DND-41 (cell line): ENCODE data around the gene ATP5F1C.

Source experiments
- ATAC-seq: fragments of 200-7000 bp; cut with Tn5 transposase; 3 replicates; pipeline ENCODE4 v1.9.1; 2021; ENCODE audit warnings: low read depth; ENCODE audit not compliant: insufficient read depth
- DNase-seq: peaks from one replicate; pipeline ENCODE4 v3.0.0-alpha.2; 2020
- H2AFZ ChIP-seq: 2 replicates; pipeline ENCODE4 v1.6.0; 2012; ENCODE audit warnings: low read depth, low read length
- H3K27ac ChIP-seq: 2 replicates; pipeline ENCODE4 v1.5.1; 2012; ENCODE audit warnings: low read length, inconsistent platforms
- H3K27me3 ChIP-seq: fragments of 200-600 bp; sonication (generic); 2 replicates; pipeline ENCODE4 v1.6.0; 2012; ENCODE audit warnings: low read length, mild to moderate bottlenecking, inconsistent platforms; ENCODE audit not compliant: insufficient read depth, poor library complexity
- H3K36me3 ChIP-seq: 2 replicates; pipeline ENCODE4 v1.5.1; 2012; ENCODE audit warnings: low read length, inconsistent platforms; ENCODE audit not compliant: insufficient read depth
- H3K4me1 ChIP-seq: 2 replicates; pipeline ENCODE4 v1.5.1; 2012; ENCODE audit warnings: mild to moderate bottlenecking, low read length; ENCODE audit not compliant: insufficient read depth
- H3K4me2 ChIP-seq: 2 replicates; pipeline ENCODE4 v1.6.0; 2012; ENCODE audit warnings: mild to moderate bottlenecking, moderate library complexity, low read length, inconsistent platforms; ENCODE audit not compliant: insufficient read depth
- H3K4me3 ChIP-seq, 2 experiments: fragments of 200-600 bp in 1 of 2; shearing (Covaris generic) in 1 of 2; 2 replicates each; pipeline ENCODE4 v1.5.1; 2012 to 2016; ENCODE audit warnings: inconsistent platforms in 2 of 2, low read length in 2 of 2, mild to moderate bottlenecking in 2 of 2, low read depth in 1 of 2, moderate library complexity in 1 of 2
- H3K79me2 ChIP-seq: 2 replicates; pipeline ENCODE4 v1.6.0; 2012; ENCODE audit warnings: low read length, inconsistent platforms; ENCODE audit not compliant: insufficient read depth
- H3K9ac ChIP-seq: 2 replicates; pipeline ENCODE4 v1.6.0; 2012; ENCODE audit warnings: low read depth, mild to moderate bottlenecking, inconsistent platforms, low read length, moderate library complexity
- H3K9me3 ChIP-seq: 2 replicates; pipeline ENCODE4 v1.5.1; 2012; ENCODE audit warnings: low read length, moderate library complexity, mild to moderate bottlenecking, inconsistent platforms; ENCODE audit not compliant: insufficient read depth, severe bottlenecking
- H4K20me1 ChIP-seq: 2 replicates; pipeline ENCODE4 v1.6.0; 2012; ENCODE audit warnings: low read length; ENCODE audit not compliant: insufficient read depth
- CTCF ChIP-seq: IDR thresholded peaks from 2 replicates; pipeline ENCODE4 v1.5.1; 2012; ENCODE audit warnings: borderline replicate concordance, low read length, moderate library complexity, mild to moderate bottlenecking; ENCODE audit not compliant: poor library complexity, severe bottlenecking; ENCODE audit errors: extremely low read depth
- EZH2 ChIP-seq: IDR thresholded peaks from 3 replicates; pipeline ENCODE4 v1.6.1; 2012; ENCODE audit warnings: borderline replicate concordance, low read depth, mild to moderate bottlenecking, moderate library complexity, low read length, inconsistent platforms; ENCODE audit not compliant: severe bottlenecking

Gene ATP5F1C

GRCh38 chr10:7786430-7786829 is 1.5 kb upstream of the ATP5F1C start:
- Histone ChIP-seq H4K20me1 (peaks cover 32% of the 10 kb centered on the region), H3K79me2 (peaks cover 97% of the 10 kb centered on the region), H2AFZ (no peak overlapping the region), H3K27me3 (no peaks in the 10 kb centered on the region), H3K4me3 (peak overlapping the region in 1 of 2 experiments; percentile 97; a peak in 3 of 4 replicates), H3K4me1 (peaks cover 51% of the 10 kb centered on the region), H3K27ac (no peak overlapping the region; the same call in 1 of the 2 replicates), H3K9ac (peak overlapping the region; percentile 88), H3K4me2 (peak overlapping the region; percentile 79), H3K9me3 (no peaks in the 10 kb centered on the region), H3K36me3 (peaks cover 12% of the 10 kb centered on the region)
- no peak for TF ChIP-seq EZH2
- TF ChIP-seq CTCF = no peak
- DNase-seq = no peak
- no peak for ATAC-seq

DNA sequence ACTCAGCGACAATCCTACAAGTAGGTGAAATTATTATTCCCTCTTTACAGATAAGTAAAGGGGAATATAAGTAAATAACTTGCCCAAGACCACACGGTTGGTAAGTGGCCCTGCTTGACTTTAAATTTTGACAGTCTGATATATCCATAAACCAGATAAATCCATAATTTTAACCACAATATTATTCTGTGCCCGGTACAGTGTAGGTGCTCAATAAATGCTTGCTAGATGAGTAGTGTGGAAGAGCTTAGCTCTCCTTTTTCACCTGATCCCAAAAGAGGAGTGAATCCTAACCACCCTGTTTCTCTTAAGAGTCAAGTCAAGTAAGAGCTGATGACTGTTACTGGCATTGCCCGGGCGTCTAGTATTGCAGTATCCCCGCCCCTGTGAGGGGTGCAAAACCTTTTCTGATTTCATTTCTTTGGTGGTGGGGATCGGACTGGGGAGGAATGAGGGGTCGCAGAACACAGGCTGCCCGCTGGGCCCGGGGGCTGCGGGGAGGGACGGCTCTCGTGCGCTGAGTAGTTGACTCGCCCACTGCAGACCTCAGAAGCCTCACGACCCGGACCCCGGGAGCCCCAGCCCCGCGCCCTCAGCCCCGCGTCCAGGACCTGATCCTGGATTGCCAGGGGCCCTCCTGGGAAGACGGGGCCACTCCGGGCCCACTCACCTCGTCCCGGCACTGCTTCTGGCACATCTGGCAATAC is 674 bp upstream of the ATP5F1C start:
- Histone ChIP-seq H2AFZ (peak overlapping the region; percentile 92), H3K9me3 (no peaks in the 10 kb centered on the region), H3K9ac (peak overlapping the region; percentile 88), H3K27ac (peak overlapping the region; percentile 78), H3K36me3 (peaks cover 13% of the 10 kb centered on the region), H3K79me2 (peaks cover 98% of the 10 kb centered on the region), H3K4me1 (peaks cover 54% of the 10 kb centered on the region), H4K20me1 (peaks cover 39% of the 10 kb centered on the region), H3K4me2 (peak overlapping the region; percentile 79), H3K4me3 (peak overlapping the region; percentile 86 to 97), H3K27me3 (no peaks in the 10 kb centered on the region)
- TF ChIP-seq EZH2 = no peak
- ATAC-seq (peak; percentile 13), DNase-seq (no peak)

GRCh38 chr10:7788639-7789286 is 786 bp downstream of the ATP5F1C start:
- Histone ChIP-seq H3K27me3 (no peaks in the 10 kb centered on the region), H2AFZ (peak overlapping the region; percentile 94), H3K9ac (peak overlapping the region; percentile 88), H3K4me1 (peaks cover 57% of the 10 kb centered on the region), H3K27ac (peak overlapping the region; percentile 90), H3K36me3 (peaks cover 20% of the 10 kb centered on the region), H4K20me1 (peaks cover 53% of the 10 kb centered on the region), H3K4me2 (peak overlapping the region; percentile 80), H3K9me3 (no peaks in the 10 kb centered on the region), H3K79me2 (peaks cover 99% of the 10 kb centered on the region), H3K4me3 (peak overlapping the region; percentile 86 to 97)
- TF ChIP-seq CTCF (no peak), EZH2 (no peak)
- DNase-seq (no peak), ATAC-seq (0 out of 3 replicates have a peak, but pooled peaks have one; percentile 5)

GRCh38 chr10:7789390-7789789 is 1.4 kb downstream of the ATP5F1C start:
- Histone ChIP-seq H3K27ac (peak overlapping the region; percentile 90; the same call in 1 of the 2 replicates), H3K36me3 (peaks cover 20% of the 10 kb centered on the region), H3K4me3 (peak overlapping the region; percentile 86 to 97; a peak in 3 of 4 replicates), H3K4me1 (peaks cover 54% of the 10 kb centered on the region), H3K9me3 (no peaks in the 10 kb centered on the region), H3K79me2 (peaks cover 99% of the 10 kb centered on the region), H2AFZ (no peak overlapping the region), H4K20me1 (peaks cover 58% of the 10 kb centered on the region), H3K4me2 (peak overlapping the region; percentile 80), H3K9ac (peak overlapping the region; percentile 88), H3K27me3 (no peaks in the 10 kb centered on the region)
- DNase-seq (no peak), ATAC-seq (no peak)
- TF ChIP-seq CTCF (no peak), EZH2 (no peak)
